CD14-positive monocyte (primary cell): ENCODE data around the gene HMCN1. TPM values are rescaled to one million over a fixed set of nuclear protein-coding genes. Genes with fewer than 3 reads are reported as not detected.

Source experiments
- DNase-seq, 3 donors: peaks; one replicate each; pipeline ENCODE4 v3.0.0-alpha.2; 2011 to 2022
- H2AFZ ChIP-seq: 2 replicates; pipeline ENCODE4 v1.6.0; 2012; ENCODE audit warnings: mild to moderate bottlenecking, low read depth, low read length, inconsistent platforms; ENCODE audit not compliant: insufficient read depth, poor library complexity, severe bottlenecking
- H3K27ac ChIP-seq, 2 donors: 1 replicate in 1 of 2; 2 replicates in 1 of 2; pipeline ENCODE4 v1.5.1; 2012 to 2013; ENCODE audit warnings: low read length in 2 of 2, control low read depth in 1 of 2, inconsistent platforms in 1 of 2, low read depth in 1 of 2, mild to moderate bottlenecking in 1 of 2
- H3K27me3 ChIP-seq, 2 donors: one replicate each; pipeline versions ENCODE4 v1.6.0 to v1.6.1; 2011 to 2013; ENCODE audit warnings: low read length in 2 of 2; ENCODE audit not compliant: control insufficient read depth in 2 of 2, insufficient read depth in 2 of 2
- H3K36me3 ChIP-seq, 2 donors: replicated peaks in 1 of 2; 1 replicate in 1 of 2; 2 replicates in 1 of 2; pipeline versions ENCODE4 v1.5.1 to v1.6.1; 2012 to 2013; ENCODE audit warnings: low read length in 2 of 2, control low read depth in 1 of 2, inconsistent platforms in 1 of 2, mild to moderate bottlenecking in 1 of 2; ENCODE audit not compliant: insufficient read depth in 2 of 2, control insufficient read depth in 1 of 2
- H3K4me1 ChIP-seq, 2 donors: 1 replicate in 1 of 2; 2 replicates in 1 of 2; pipeline versions ENCODE4 v1.5.1 to v1.6.1; 2012 to 2013; ENCODE audit warnings: low read length in 2 of 2, control low read depth in 1 of 2, inconsistent platforms in 1 of 2, mild to moderate bottlenecking in 1 of 2, moderate library complexity in 1 of 2; ENCODE audit not compliant: insufficient read depth in 2 of 2, control insufficient read depth in 1 of 2
- H3K4me2 ChIP-seq: replicated peaks from 2 replicates; pipeline ENCODE3; 2012; ENCODE audit warnings: low read length, moderate library complexity, mild to moderate bottlenecking; ENCODE audit not compliant: poor library complexity, severe bottlenecking; ENCODE audit errors: extremely low read depth
- H3K4me3 ChIP-seq, 3 experiments: fragments of 200-600 bp in 1 of 3; sonication (generic) in 1 of 3; replicated peaks in 1 of 3; 1 replicate in 2 of 3; 2 replicates in 1 of 3; pipeline ENCODE4 v1.5.1; 2011 to 2013; ENCODE audit warnings: low read length in 3 of 3, mild to moderate bottlenecking in 3 of 3, control low read depth in 2 of 3, low read depth in 2 of 3, inconsistent platforms in 1 of 3, moderate library complexity in 1 of 3
- H3K79me2 ChIP-seq: 2 replicates; pipeline ENCODE4 v1.6.0; 2012; ENCODE audit warnings: mild to moderate bottlenecking, control low read depth, inconsistent platforms, low read length, moderate library complexity; ENCODE audit not compliant: insufficient read depth
- H3K9ac ChIP-seq: 2 replicates; pipeline ENCODE4 v1.6.0; 2017; ENCODE audit warnings: low read length, mild to moderate bottlenecking; ENCODE audit not compliant: insufficient read depth, poor library complexity, severe bottlenecking
- H3K9me3 ChIP-seq, 2 donors: replicated peaks in 1 of 2; 1 replicate in 1 of 2; 2 replicates in 1 of 2; pipeline versions ENCODE4 v1.5.1 to v1.6.1; 2012 to 2013; ENCODE audit warnings: low read length in 2 of 2, control low read depth in 1 of 2; ENCODE audit not compliant: control insufficient read depth in 1 of 2, insufficient read depth in 1 of 2
- H4K20me1 ChIP-seq: 2 replicates; pipeline ENCODE4 v1.6.0; 2012; ENCODE audit warnings: mild to moderate bottlenecking, low read length, control low read depth, moderate library complexity; ENCODE audit not compliant: insufficient read depth
- H3K27ac Mint-ChIP-seq, 7 donors: one replicate each; pipeline ENCODE4 v1.8.0; 2020; ENCODE audit warnings: mild to moderate bottlenecking in 7 of 7, mixed read lengths in 7 of 7, moderate library complexity in 6 of 7, inconsistent platforms in 2 of 7
- H3K27me3 Mint-ChIP-seq, 3 donors: one replicate each; pipeline ENCODE4 v1.8.0; 2021 to 2022; ENCODE audit warnings: low read depth in 3 of 3, mild to moderate bottlenecking in 3 of 3, mixed read lengths in 3 of 3, moderate library complexity in 3 of 3, inconsistent platforms in 1 of 3
- H3K36me3 Mint-ChIP-seq, 2 donors: one replicate each; pipeline ENCODE4 v1.8.0; 2020; ENCODE audit warnings: mixed read lengths in 2 of 2, inconsistent platforms in 1 of 2, mild to moderate bottlenecking in 1 of 2
- H3K4me1 Mint-ChIP-seq: one replicate; pipeline ENCODE4 v1.8.0; 2020; ENCODE audit warnings: mild to moderate bottlenecking, mixed read lengths
- H3K4me3 Mint-ChIP-seq, 2 donors: one replicate each; pipeline ENCODE4 v1.8.0; 2020; ENCODE audit warnings: mild to moderate bottlenecking in 2 of 2, mixed read lengths in 2 of 2, moderate library complexity in 1 of 2
- H3K9me3 Mint-ChIP-seq, 7 donors: one replicate each; pipeline ENCODE4 v1.8.0; 2020 to 2022; ENCODE audit warnings: mixed read lengths in 7 of 7, mild to moderate bottlenecking in 6 of 7, moderate library complexity in 6 of 7, inconsistent platforms in 2 of 7
- WGBS: methylation state at CpG from one replicate; pipeline ENCODE4 v1.1.5; 2013; ENCODE audit warnings: missing lambda C conversion rate; ENCODE audit not compliant: insufficient coverage; 5-methylcytosine and 5-hydroxymethylcytosine counted together
- intact Hi-C, 2 donors: fragments of 100-400 bp; cut with micrococcal nuclease; formaldehyde crosslinking; loops; one replicate each; pipeline versions ENCODE4 v1.15.0 to v1.15.1; 2023
- polyA plus RNA-seq, 3 donors: library from polyadenylated mRNA; depleted of rRNA in 1 of 3; unstranded in 2 of 3; stranded (reverse) in 1 of 3; fragments of 300-500 nt in 2 of 3; fragments of >200 nt in 1 of 3; fragmentation: Illumina TruSeq in 2 of 3; gene quantifications; 1 replicate in 2 of 3; 2 replicates in 1 of 3; pipeline ENCODE4 v1.2.3, GENCODE V29; 2012 to 2021
- TF ChIP-seq, protein P1 (sequence below): fragments of 200-600 bp; IDR thresholded peaks from one replicate; pipeline ENCODE4 v1.8.0; 2022; ENCODE audit warnings: antibody characterized with exemption, mild to moderate bottlenecking

Gene HMCN1
- polyA plus RNA-seq, 3 donors = not detected

DNA sequence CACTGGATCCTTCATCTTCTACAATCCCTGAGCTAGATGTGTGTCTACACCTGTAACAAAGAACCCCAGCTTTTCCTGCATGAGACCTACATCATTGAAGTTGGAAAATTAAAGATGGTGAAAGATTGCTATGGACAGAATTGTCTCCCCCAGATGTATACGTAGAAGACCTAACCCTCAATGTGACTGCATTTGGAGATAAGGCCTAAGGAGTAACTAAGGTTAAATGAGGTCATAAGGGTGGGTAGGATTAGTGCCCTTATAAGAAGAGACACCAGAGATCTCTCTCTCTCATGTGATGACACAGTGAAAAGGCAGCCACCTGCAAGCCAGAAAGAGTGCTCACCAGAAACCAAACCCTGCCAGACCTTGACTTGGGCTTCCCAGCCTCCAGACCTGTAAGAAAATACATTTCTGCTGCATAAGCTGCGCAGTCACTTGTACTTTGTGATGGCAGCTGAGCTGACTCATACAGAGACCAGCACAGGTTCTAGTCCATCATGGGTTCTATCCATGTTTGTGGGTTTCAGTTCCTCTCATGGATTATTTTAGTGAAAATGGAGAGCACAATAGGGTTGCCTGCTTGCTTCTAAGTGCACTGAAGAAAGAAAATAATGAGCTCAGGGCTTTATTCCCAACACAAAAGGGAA, 460.0 kb downstream of the HMCN1 start:
- no peak overlapping the region for H2AFZ ChIP-seq
- no peaks in the 10 kb centered on the region for H3K4me1 ChIP-seq
- H3K36me3 ChIP-seq = no peaks in the 10 kb centered on the region
- H3K27ac ChIP-seq = no peak overlapping the region
- no peak overlapping the region for H3K4me3 ChIP-seq
- Mint-ChIP-seq H3K36me3 (no peaks in the 10 kb centered on the region), H3K27ac (no peak overlapping the region), H3K4me1 (no peaks in the 10 kb centered on the region), H3K4me3 (no peak overlapping the region), H3K27me3 (peaks cover 0 to 2% (median 0%) of the 10 kb centered on the region in 3 donors), H3K9me3 (peaks cover 0 to 4% (median 0%) of the 10 kb centered on the region in 7 donors)
- no peaks in the 10 kb centered on the region for H3K9me3 ChIP-seq
- H4K20me1 ChIP-seq = no peaks in the 10 kb centered on the region
- H3K9ac ChIP-seq = no peak overlapping the region
- H3K27me3 ChIP-seq = no peaks in the 10 kb centered on the region
- DNase-seq = no peak
- whole genome bisulfite sequencing = 83% methylated on average over 1 of the region's 2 CpGs
- no peak overlapping the region for H3K4me2 ChIP-seq
- TF ChIP-seq, protein P1, sequence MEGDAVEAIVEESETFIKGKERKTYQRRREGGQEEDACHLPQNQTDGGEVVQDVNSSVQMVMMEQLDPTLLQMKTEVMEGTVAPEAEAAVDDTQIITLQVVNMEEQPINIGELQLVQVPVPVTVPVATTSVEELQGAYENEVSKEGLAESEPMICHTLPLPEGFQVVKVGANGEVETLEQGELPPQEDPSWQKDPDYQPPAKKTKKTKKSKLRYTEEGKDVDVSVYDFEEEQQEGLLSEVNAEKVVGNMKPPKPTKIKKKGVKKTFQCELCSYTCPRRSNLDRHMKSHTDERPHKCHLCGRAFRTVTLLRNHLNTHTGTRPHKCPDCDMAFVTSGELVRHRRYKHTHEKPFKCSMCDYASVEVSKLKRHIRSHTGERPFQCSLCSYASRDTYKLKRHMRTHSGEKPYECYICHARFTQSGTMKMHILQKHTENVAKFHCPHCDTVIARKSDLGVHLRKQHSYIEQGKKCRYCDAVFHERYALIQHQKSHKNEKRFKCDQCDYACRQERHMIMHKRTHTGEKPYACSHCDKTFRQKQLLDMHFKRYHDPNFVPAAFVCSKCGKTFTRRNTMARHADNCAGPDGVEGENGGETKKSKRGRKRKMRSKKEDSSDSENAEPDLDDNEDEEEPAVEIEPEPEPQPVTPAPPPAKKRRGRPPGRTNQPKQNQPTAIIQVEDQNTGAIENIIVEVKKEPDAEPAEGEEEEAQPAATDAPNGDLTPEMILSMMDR = no peak
- intact Hi-C loops = no loop called here
- H3K79me2 ChIP-seq = no peaks in the 10 kb centered on the region

DNA sequence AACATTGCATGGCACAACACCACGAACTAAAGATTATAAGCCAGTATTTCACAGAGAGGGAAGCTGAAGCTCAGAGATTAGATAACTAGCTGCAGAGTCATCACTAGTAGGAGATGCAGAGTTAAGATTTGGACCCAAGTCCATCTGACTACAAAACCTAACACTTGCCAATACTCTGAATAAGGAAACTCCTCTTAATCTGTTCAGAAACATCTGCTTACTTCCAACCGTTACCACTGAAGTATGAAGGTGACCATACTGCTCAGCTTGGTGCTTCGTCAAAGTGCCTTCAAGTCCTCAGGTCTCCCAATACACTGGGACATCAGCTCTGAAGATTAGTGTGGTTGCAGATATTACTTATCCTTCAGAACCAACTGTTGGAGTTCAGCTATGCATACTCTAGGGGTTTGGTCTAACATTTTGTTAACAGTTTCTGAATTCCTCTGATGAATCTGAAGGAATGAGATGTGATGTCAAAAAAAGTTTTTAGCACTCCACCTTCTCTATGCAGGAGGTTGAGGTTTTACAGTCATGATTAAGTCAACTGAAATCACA, 461.3 kb downstream of the HMCN1 start:
- Histone ChIP-seq H3K4me1 (no peaks in the 10 kb centered on the region), H3K4me2 (no peak overlapping the region), H3K36me3 (no peaks in the 10 kb centered on the region), H2AFZ (no peak overlapping the region), H3K9me3 (no peaks in the 10 kb centered on the region), H3K9ac (no peak overlapping the region), H3K4me3 (no peak overlapping the region), H4K20me1 (no peaks in the 10 kb centered on the region), H3K27me3 (no peaks in the 10 kb centered on the region), H3K27ac (no peak overlapping the region), H3K79me2 (no peaks in the 10 kb centered on the region)
- H3K4me1 Mint-ChIP-seq = no peaks in the 10 kb centered on the region
- no peak overlapping the region for H3K4me3 Mint-ChIP-seq
- intact Hi-C loops = no loop called here
- peaks cover 0 to 2% (median 0%) of the 10 kb centered on the region in 3 donors for H3K27me3 Mint-ChIP-seq
- TF ChIP-seq, protein P1 = no peak
- no peak overlapping the region for H3K27ac Mint-ChIP-seq
- H3K9me3 Mint-ChIP-seq = peaks cover 0 to 4% (median 0%) of the 10 kb centered on the region in 7 donors
- DNase-seq = no peak
- WGBS = 40% methylated on average over 2 of the region's 3 CpGs
- no peaks in the 10 kb centered on the region for H3K36me3 Mint-ChIP-seq
